Left ventricle myocardium superior (tissue), 1 donor: ENCODE data around the gene ARPP21. TPM values are rescaled to one million over a fixed set of nuclear protein-coding genes. Genes with fewer than 3 reads are reported as not detected.

ENCODE experiments used
- ATAC-seq: fragments of 200-7000 bp; cut with Tn5 transposase; one replicate; pipeline ENCODE4 v1.9.1; 2020; ENCODE audit warnings: mild to moderate bottlenecking, moderate library complexity
- DNase-seq: peaks from one replicate; pipeline ENCODE4 v3.0.0-alpha.2; 2020
- intact Hi-C: fragments of 100-400 bp; cut with micrococcal nuclease; formaldehyde crosslinking; loops from one replicate; pipeline ENCODE4 v1.11.0; 2022
- total RNA-seq: library from RNA; stranded (reverse); fragmentation: NEBNext Ultra II Directional; extraction: Animal tissue kit (Norgen Biotek cat#: 25700); gene quantifications from one replicate; pipeline ENCODE4 v1.2.1, GENCODE V29; 2021
- donor health status: DM: no; HTN: yes; CAD: no; lungs with severe emphysema.

ARPP21 gene
- total RNA-seq, 1 donor from 2014 or later = not detected

- no peak for ATAC-seq
These were observed 82.3 kb downstream of the ARPP21 start for GRCh38 chr3:35721628-35722027.

GRCh38 chr3:35722902-35723301, 83.6 kb downstream of the ARPP21 start:
- ATAC-seq (no peak), DNase-seq (no peak)
- intact Hi-C loops = no loop called here

More at GRCh38 chr3:35721628-35722027, 82.3 kb downstream of the ARPP21 start:
- intact Hi-C loops = no loop called here
- DNase-seq = no peak

- DNase-seq = no peak
- intact Hi-C loops = no loop called here
- no peak for ATAC-seq
These were observed 84.3 kb downstream of the ARPP21 start for GRCh38 chr3:35723480-35724097.

- ATAC-seq = no peak
- no peak for DNase-seq
- intact Hi-C loops = no loop called here
These were observed 84.8 kb downstream of the ARPP21 start for GRCh38 chr3:35724106-35724505.

GRCh38 chr3:35727179-35727578, 87.9 kb downstream of the ARPP21 start:
- ATAC-seq (no peak), DNase-seq (no peak)
- intact Hi-C loops = no loop called here

GRCh38 chr3:35733341-35733740, 94.0 kb downstream of the ARPP21 start:
- DNase-seq (no peak), ATAC-seq (no peak)
- intact Hi-C loops = no loop called here

GRCh38 chr3:35733864-35734263, 94.5 kb downstream of the ARPP21 start:
- no peak for ATAC-seq
- no peak for DNase-seq
- intact Hi-C loops = no loop called here

GRCh38 chr3:35737080-35737479, 97.8 kb downstream of the ARPP21 start:
- ATAC-seq = no peak
- no peak for DNase-seq
- intact Hi-C loops = no loop called here

- DNase-seq = no peak
- ATAC-seq = no peak
- intact Hi-C loops = no loop called here
These were observed 98.2 kb downstream of the ARPP21 start for GRCh38 chr3:35737527-35737926.

- DNase-seq = no peak
- no peak for ATAC-seq
- intact Hi-C loops = no loop called here
These were observed 98.8 kb downstream of the ARPP21 start for GRCh38 chr3:35737934-35738706.

- DNase-seq = no peak
- no peak for ATAC-seq
- intact Hi-C loops = no loop called here
These were observed 100.0 kb downstream of the ARPP21 start for GRCh38 chr3:35739181-35739809.

GRCh38 chr3:35739964-35740527, 100.7 kb downstream of the ARPP21 start:
- DNase-seq = no peak
- intact Hi-C loops = no loop called here
- no peak for ATAC-seq

- DNase-seq = no peak
- no peak for ATAC-seq
- intact Hi-C loops = no loop called here
These were observed 103.9 kb downstream of the ARPP21 start for GRCh38 chr3:35743218-35743617.

- ATAC-seq = no peak
These were observed 105.1 kb downstream of the ARPP21 start for GRCh38 chr3:35744419-35744818.

GRCh38 chr3:35745351-35745750, 106.0 kb downstream of the ARPP21 start:
- intact Hi-C loops = no loop called here
- ATAC-seq (no peak), DNase-seq (no peak)

More at GRCh38 chr3:35744419-35744818, 105.1 kb downstream of the ARPP21 start:
- intact Hi-C loops = no loop called here
- no peak for DNase-seq

GRCh38 chr3:35745802-35746484, 106.6 kb downstream of the ARPP21 start:
- ATAC-seq (no peak), DNase-seq (no peak)
- intact Hi-C loops = no loop called here

GRCh38 chr3:35746492-35746891, 107.2 kb downstream of the ARPP21 start:
- no peak for DNase-seq
- no peak for ATAC-seq
- intact Hi-C loops = no loop called here

- intact Hi-C loops = no loop called here
- no peak for DNase-seq
- no peak for ATAC-seq
These were observed 108.8 kb downstream of the ARPP21 start for GRCh38 chr3:35748144-35748543.

GRCh38 chr3:35751207-35751606, 111.9 kb downstream of the ARPP21 start:
- intact Hi-C loops = no loop called here
- ATAC-seq (no peak), DNase-seq (no peak)
